HepG2 (cell line): ENCODE results near the gene MATR3. TPM values are rescaled to one million over a fixed set of nuclear protein-coding genes. Genes with fewer than 3 reads are reported as not detected.

ENCODE experiments used
- ATAC-seq: fragments of 200-7000 bp; cut with Tn5 transposase; 3 replicates; pipeline ENCODE4 v1.9.1; 2020; ENCODE audit warnings: mild to moderate bottlenecking, moderate library complexity
- BruUV-seq: library from RNA; stranded (reverse); fragments of 400-500 nt; replicated peaks from 2 replicates; lab custom pipeline; 2021; lab: Mats Ljungman, UMichigan
- CTCF ChIA-PET: fragments of 300-600 bp; formaldehyde crosslinking; extraction: SDS; loops from one replicate; lab custom pipeline; 2021; ENCODE audit warnings: low total read pairs, inconsistent platforms, low intra/inter-chr PET ratio; lab: Yijun Ruan, JAX
- POLR2A ChIA-PET: fragments of 350-600 bp; sonication (Branson Sonifier 250); formaldehyde crosslinking; loops from one replicate; lab custom pipeline; 2020; ENCODE audit warnings: antibody characterized with exemption, inconsistent platforms; lab: Yijun Ruan, JAX
- DNase-seq: peaks from one replicate; pipeline ENCODE4 v3.0.0-alpha.2; 2015; ENCODE audit warnings: low spot score
- FAIRE-seq: peaks from 3 replicates; lab custom pipeline; 2011; peaks lifted over from hg19 to GRCh38; lab: Jason Lieb, UNC
- H2AFZ ChIP-seq: one replicate; pipeline ENCODE4 v1.6.1; 2011; ENCODE audit warnings: low read length, inconsistent platforms
- H3K27ac ChIP-seq: fragments of 300-600 bp; 3 replicates; pipeline ENCODE4 v1.8.0; 2011; ENCODE audit warnings: mixed run types, mild to moderate bottlenecking, mixed read lengths, low read length, inconsistent platforms; ENCODE audit not compliant: insufficient read depth; ENCODE audit errors: extremely low read length
- H3K27me3 ChIP-seq, 2 experiments: fragments of 200-600 bp in 1 of 2; 2 replicates in 1 of 2; 3 replicates in 1 of 2; pipeline versions ENCODE4 v1.6.0 to v1.8.0; 2011; ENCODE audit warnings: low read length in 2 of 2, mild to moderate bottlenecking in 2 of 2, moderate library complexity in 2 of 2, inconsistent platforms in 1 of 2; ENCODE audit not compliant: insufficient read depth in 2 of 2, control insufficient read depth in 1 of 2
- H3K36me3 ChIP-seq, 2 experiments: fragments of 200-600 bp in 1 of 2; replicated peaks in 1 of 2; 2 replicates in 1 of 2; 3 replicates in 1 of 2; pipeline versions ENCODE4 v1.5.1 to v1.8.0; 2011; ENCODE audit warnings: low read length in 2 of 2, inconsistent platforms in 1 of 2; ENCODE audit not compliant: insufficient read depth in 2 of 2, control insufficient read depth in 1 of 2
- H3K4me1 ChIP-seq: 2 replicates; pipeline ENCODE4 v1.5.1; 2012; ENCODE audit warnings: low read length, inconsistent platforms; ENCODE audit not compliant: insufficient read depth
- H3K4me2 ChIP-seq: 2 replicates; pipeline ENCODE4 v1.6.0; 2011; ENCODE audit warnings: low read depth, low read length, inconsistent platforms
- H3K4me3 ChIP-seq, 3 experiments: fragments of 200-600 bp in 1 of 3; sonication (generic), shearing (Covaris generic) in 1 of 3; replicated peaks in 1 of 3; 2 replicates each; pipeline ENCODE4 v1.5.1; 2011 to 2016; ENCODE audit warnings: low read length in 3 of 3, inconsistent platforms in 2 of 3, low read depth in 2 of 3, mild to moderate bottlenecking in 2 of 3, control low read depth in 1 of 3, mixed read lengths in 1 of 3; ENCODE audit not compliant: insufficient read depth in 1 of 3
- H3K79me2 ChIP-seq: one replicate; pipeline ENCODE4 v1.6.1; 2011; ENCODE audit warnings: low read length, inconsistent platforms; ENCODE audit not compliant: insufficient read depth
- H3K9ac ChIP-seq: 2 replicates; pipeline ENCODE4 v1.6.0; 2011; ENCODE audit warnings: mild to moderate bottlenecking, low read depth, low read length, inconsistent platforms; ENCODE audit not compliant: insufficient read depth
- H3K9me3 ChIP-seq: 2 replicates; pipeline ENCODE4 v1.5.1; 2012; ENCODE audit warnings: mild to moderate bottlenecking, low read length
- H4K20me1 ChIP-seq: 2 replicates; pipeline ENCODE4 v1.6.0; 2011; ENCODE audit warnings: inconsistent platforms, mild to moderate bottlenecking, low read length, moderate library complexity; ENCODE audit not compliant: insufficient read depth
- MEIS1 ChIP-seq: sonication (generic); formaldehyde crosslinking; IDR thresholded peaks from 2 replicates; pipeline ENCODE4 v1.9.0; 2021; ENCODE audit warnings: mild to moderate bottlenecking, missing genetic modification reagents, moderate library complexity, borderline replicate concordance
- NCOR1 ChIP-seq: fragments of 200-600 bp; sonication (generic); IDR thresholded peaks from 2 replicates; pipeline ENCODE4 v1.7.0; 2017; ENCODE audit warnings: antibody characterized with exemption, low read length, borderline replicate concordance
- NFIC ChIP-seq: IDR thresholded peaks from 2 replicates; pipeline ENCODE4 v1.6.1; 2012; ENCODE audit warnings: mild to moderate bottlenecking, low read length, inconsistent platforms
- XRCC5 ChIP-seq: fragments of 200-400 bp; formaldehyde crosslinking; optimal IDR thresholded peaks from 2 replicates; pipeline ENCODE3; 2017; ENCODE audit warnings: mild to moderate bottlenecking, low read length
- ZNF24 ChIP-seq: fragments of 450-650 bp; IDR thresholded peaks from 2 replicates; pipeline ENCODE4 v1.6.1; 2017; ENCODE audit warnings: antibody characterized with exemption, mild to moderate bottlenecking
- ZNF264 ChIP-seq: sonication (generic); formaldehyde crosslinking; IDR thresholded peaks from 2 replicates; pipeline ENCODE4 v1.4.0; 2020; ENCODE audit warnings: missing genetic modification reagents
- ZNF547 ChIP-seq: sonication (generic); formaldehyde crosslinking; IDR thresholded peaks from 2 replicates; pipeline ENCODE4 v1.5.1; 2020; ENCODE audit warnings: mild to moderate bottlenecking, missing genetic modification reagents
- ZNF558 ChIP-seq: sonication (generic); formaldehyde crosslinking; IDR thresholded peaks from 2 replicates; pipeline ENCODE4 v1.9.0; 2022; ENCODE audit warnings: mild to moderate bottlenecking, missing genetic modification reagents, borderline replicate concordance
- ZNF775 ChIP-seq: sonication (generic); formaldehyde crosslinking; IDR thresholded peaks from 2 replicates; pipeline ENCODE4 v1.4.0; 2020; ENCODE audit warnings: missing genetic modification reagents, mild to moderate bottlenecking, moderate library complexity, borderline replicate concordance
- WGBS: methylation state at CpG from one replicate; pipeline ENCODE4 v1.1.6; 2017; ENCODE audit warnings: low lambda C conversion rate; 5-methylcytosine and 5-hydroxymethylcytosine counted together
- in situ Hi-C: cut with HindIII; loops from 2 replicates; pipeline ENCODE4 v1.10.0; 2017; ENCODE audit warnings: low pct_unique_long_range_greater_than_20kb; ENCODE audit not compliant: extremely low pct_ligation_motif_present
- intact Hi-C: fragments of 100-400 bp; cut with micrococcal nuclease; formaldehyde crosslinking; loops from one replicate; pipeline ENCODE4 v1.10.0; 2022; ENCODE audit not compliant: unreplicated experiment
- polyA plus RNA-seq, 8 experiments: library from polyadenylated mRNA; depleted of rRNA in 3 of 8; stranded (reverse) in 7 of 8; unstranded in 1 of 8; fragments of >200 nt; fragmentation: Illumina TruSeq in 4 of 8; extraction: Trizol in 4 of 8; gene quantifications; 2 replicates each; pipeline versions ENCODE4 v1.2.1 to v1.2.3, GENCODE V29; 2011 to 2016; ENCODE audit warnings: low read depth in 4 of 8, missing spikeins in 1 of 8, mixed read lengths in 1 of 8; ENCODE audit not compliant: insufficient read depth in 1 of 8
- total RNA-seq, 5 experiments: library from RNA; depleted of rRNA; stranded (reverse); fragments of >200 nt; fragmentation: Illumina TruSeq; extraction: Trizol; gene quantifications; 2 replicates each; pipeline ENCODE4 v1.2.3, GENCODE V29; 2016; ENCODE audit warnings: low read depth in 1 of 5

The MATR3 gene
- total and polyA plus RNA-seq, 2 of the 13 experiments (the other 11 are each of a cell fraction or from before 2014, with no cell fraction given): 94.2 to 341 TPM

GRCh38 chr5:139265001-139265400 is 28.5 kb upstream of the MATR3 start:
- H3K79me2 ChIP-seq: no peaks in the 10 kb centered on the region
- no peak for TF ChIP-seq ZNF547 (CRISPR knock-in tag)
- no peak for TF ChIP-seq ZNF558 (CRISPR knock-in tag)
- no peak for TF ChIP-seq NCOR1
- TF ChIP-seq ZNF24: no peak
- TF ChIP-seq ZNF264 (CRISPR knock-in tag): no peak
- TF ChIP-seq ZNF775 (CRISPR knock-in tag): no peak
- no peak for TF ChIP-seq MEIS1 (CRISPR knock-in tag)
- BruUV-seq: no TSS peak
- intact Hi-C loops: loop anchor here (10.0 kb wide), 1 partner anchor 120 kb away; no protein-coding TSS in a partner anchor
- H3K27me3 ChIP-seq: no peaks in the 10 kb centered on the region
- no peak overlapping the region for H3K4me2 ChIP-seq
- no peaks in the 10 kb centered on the region for H4K20me1 ChIP-seq
- ChIA-PET POLR2A (no interaction called here), CTCF (no interaction called here)
- H3K4me3 ChIP-seq: no peak overlapping the region
- no peak overlapping the region for H3K9ac ChIP-seq
- H3K4me1 ChIP-seq: peaks cover 37% of the 10 kb centered on the region
- in situ Hi-C loops: loop anchor here (10.0 to 25.0 kb wide), 3 partner anchors 303 to 620 kb away; no protein-coding TSS in a partner anchor
- FAIRE-seq (no peak), ATAC-seq (no peak), DNase-seq (no peak)
- no peak overlapping the region for H3K27ac ChIP-seq
- no peak overlapping the region for H2AFZ ChIP-seq
- WGBS: 41% methylated on average over 2 of the region's 2 CpGs
- H3K36me3 ChIP-seq: no peaks in the 10 kb centered on the region
- no peaks in the 10 kb centered on the region for H3K9me3 ChIP-seq

GRCh38 chr5:139266236-139266635 is 27.3 kb upstream of the MATR3 start:
- ChIA-PET POLR2A (interaction anchor here (0.7 kb wide), 1 partner anchor 28 kb away, joined by 3 read pairs; no protein-coding TSS in a partner anchor), CTCF (no interaction called here)
- H3K79me2 ChIP-seq: no peaks in the 10 kb centered on the region
- FAIRE-seq (no peak), ATAC-seq (no peak), DNase-seq (no peak)
- 78% methylated on average over 11 of the region's 11 CpGs for WGBS
- BruUV-seq: no TSS peak
- H2AFZ ChIP-seq: no peak overlapping the region
- no peak overlapping the region for H3K4me2 ChIP-seq
- no peak overlapping the region for H3K4me3 ChIP-seq
- peaks cover 45% of the 10 kb centered on the region for H3K4me1 ChIP-seq
- H4K20me1 ChIP-seq: no peaks in the 10 kb centered on the region
- H3K36me3 ChIP-seq: no peaks in the 10 kb centered on the region
- no peaks in the 10 kb centered on the region for H3K9me3 ChIP-seq
- TF ChIP-seq XRCC5: no peak
- TF ChIP-seq NFIC: no peak
- in situ Hi-C loops (loop anchor here (10.0 to 25.0 kb wide), 3 partner anchors 304 to 621 kb away; no protein-coding TSS in a partner anchor), intact Hi-C loops (loop anchor here (10.0 kb wide), 1 partner anchor 121 kb away; no protein-coding TSS in a partner anchor)
- H3K9ac ChIP-seq: no peak overlapping the region
- no peaks in the 10 kb centered on the region for H3K27me3 ChIP-seq
- no peak overlapping the region for H3K27ac ChIP-seq
